WTC11 (cell line): ENCODE data around the gene INCA1. TPM values are rescaled to one million over a fixed set of nuclear protein-coding genes. Genes with fewer than 3 reads are reported as not detected.

Source experiments
- ATAC-seq: fragments of 200-7000 bp; cut with Tn5 transposase; 2 replicates; pipeline ENCODE4 v1.10.0; 2021; ENCODE audit warnings: mild to moderate bottlenecking, moderate library complexity
- CTCF ChIA-PET: fragments of 300-600 bp; sonication (Branson Sonifier 250); formaldehyde crosslinking; loops from one replicate; lab custom pipeline; 2021; ENCODE audit warnings: antibody characterized with exemption; lab: Charles Lee
- POLR2A ChIA-PET: fragments of 350-600 bp; sonication (Branson Sonifier 250); formaldehyde crosslinking; loops from one replicate; lab custom pipeline; 2021; ENCODE audit warnings: antibody characterized with exemption; lab: Charles Lee
- DNase-seq: peaks from one replicate; pipeline ENCODE4 v3.0.0; 2021; ENCODE audit warnings: low spot score
- H3K27ac Mint-ChIP-seq: 2 replicates; pipeline ENCODE4 v1.8.0; 2021; ENCODE audit warnings: mixed read lengths
- H3K27me3 Mint-ChIP-seq: 2 replicates; pipeline ENCODE4 v1.8.0; 2021; ENCODE audit warnings: low read depth, mild to moderate bottlenecking, moderate library complexity, mixed read lengths
- H3K36me3 Mint-ChIP-seq: 2 replicates; pipeline ENCODE4 v1.8.0; 2021; ENCODE audit warnings: mixed read lengths
- H3K4me1 Mint-ChIP-seq: 2 replicates; pipeline ENCODE4 v1.8.0; 2022; ENCODE audit warnings: mixed read lengths
- H3K4me3 Mint-ChIP-seq: 2 replicates; pipeline ENCODE4 v1.8.0; 2021; ENCODE audit warnings: mild to moderate bottlenecking, moderate library complexity, mixed read lengths
- H3K9me3 Mint-ChIP-seq: 2 replicates; pipeline ENCODE4 v1.8.0; 2021; ENCODE audit warnings: mixed read lengths
- AR ChIP-seq: fragments of 250-450 bp; sonication (Bioruptor Pico); IDR thresholded peaks from 2 replicates; pipeline ENCODE4 v1.9.0; 2021; ENCODE audit warnings: mild to moderate bottlenecking
- CREM ChIP-seq: sonication (generic); formaldehyde crosslinking; IDR thresholded peaks from 2 replicates; pipeline ENCODE4 v1.8.1; 2022; ENCODE audit warnings: mild to moderate bottlenecking, missing genetic modification reagents, moderate library complexity
- ELF4 ChIP-seq: sonication (generic); formaldehyde crosslinking; IDR thresholded peaks from 2 replicates; pipeline ENCODE4 v1.8.1; 2022; ENCODE audit warnings: low read depth, mild to moderate bottlenecking, moderate library complexity, missing genetic modification reagents
- FOXP1 ChIP-seq: sonication (generic); formaldehyde crosslinking; IDR thresholded peaks from 2 replicates; pipeline ENCODE4 v1.8.0; 2022; ENCODE audit warnings: missing genetic modification reagents, mild to moderate bottlenecking, moderate library complexity, borderline replicate concordance
- HMGXB4 ChIP-seq: sonication (generic); formaldehyde crosslinking; IDR thresholded peaks from 2 replicates; pipeline ENCODE4 v1.8.1; 2023; ENCODE audit warnings: mild to moderate bottlenecking, moderate library complexity, missing genetic modification reagents
- JAZF1 ChIP-seq: fragments of 250-450 bp; sonication (Bioruptor Pico); IDR thresholded peaks from 2 replicates; pipeline ENCODE4 v1.9.0; 2021; ENCODE audit warnings: moderate library complexity, mild to moderate bottlenecking, inconsistent platforms
- MYBL2 ChIP-seq: sonication (generic); formaldehyde crosslinking; IDR thresholded peaks from 2 replicates; pipeline ENCODE4 v1.8.1; 2023; ENCODE audit warnings: mild to moderate bottlenecking, moderate library complexity, missing genetic modification reagents
- NR2C2 ChIP-seq: sonication (generic); formaldehyde crosslinking; IDR thresholded peaks from 2 replicates; pipeline ENCODE4 v1.8.0; 2022; ENCODE audit warnings: mild to moderate bottlenecking, missing genetic modification reagents
- TCF7 ChIP-seq: sonication (generic); formaldehyde crosslinking; IDR thresholded peaks from 2 replicates; pipeline ENCODE4 v1.8.0; 2022; ENCODE audit warnings: mild to moderate bottlenecking, low read depth, missing genetic modification reagents, moderate library complexity
- TEAD1 ChIP-seq: sonication (generic); formaldehyde crosslinking; IDR thresholded peaks from 2 replicates; pipeline ENCODE4 v1.8.0; 2022; ENCODE audit warnings: mild to moderate bottlenecking, missing genetic modification reagents
- TP53 ChIP-seq: sonication (generic); formaldehyde crosslinking; IDR thresholded peaks from 2 replicates; pipeline ENCODE4 v1.8.1; 2023; ENCODE audit warnings: mild to moderate bottlenecking, missing genetic modification reagents
- ZNF396 ChIP-seq: fragments of 250-450 bp; sonication (Bioruptor Pico); IDR thresholded peaks from 2 replicates; pipeline ENCODE4 v1.8.0; 2021; ENCODE audit warnings: mild to moderate bottlenecking, moderate library complexity, borderline replicate concordance
- ZNF416 ChIP-seq: fragments of 250-450 bp; sonication (Bioruptor Pico); IDR thresholded peaks from 2 replicates; pipeline ENCODE4 v1.9.0; 2021; ENCODE audit warnings: mild to moderate bottlenecking, inconsistent platforms
- total RNA-seq: library from RNA; stranded (reverse); gene quantifications from 3 replicates; pipeline ENCODE4 v1.2.3, GENCODE V29; 2021
- TF ChIP-seq, protein P1 (sequence below): sonication (generic); formaldehyde crosslinking; IDR thresholded peaks from 2 replicates; pipeline ENCODE4 v1.8.1; 2023; ENCODE audit warnings: mild to moderate bottlenecking, missing genetic modification reagents, moderate library complexity
- TF ChIP-seq, protein P2 (sequence below): fragments of 250-450 bp; sonication (Bioruptor Pico); conservative IDR thresholded peaks from 2 replicates; pipeline ENCODE4 v1.9.0; 2021; ENCODE audit warnings: mild to moderate bottlenecking
- TF ChIP-seq, protein P3 (sequence below): sonication (generic); formaldehyde crosslinking; IDR thresholded peaks from 2 replicates; pipeline ENCODE4 v1.8.1; 2022; ENCODE audit warnings: mild to moderate bottlenecking, missing genetic modification reagents, moderate library complexity, borderline replicate concordance

Gene INCA1
- total RNA-seq, 1 experiment from 2014 or later, result 0.61 TPM

DNA sequence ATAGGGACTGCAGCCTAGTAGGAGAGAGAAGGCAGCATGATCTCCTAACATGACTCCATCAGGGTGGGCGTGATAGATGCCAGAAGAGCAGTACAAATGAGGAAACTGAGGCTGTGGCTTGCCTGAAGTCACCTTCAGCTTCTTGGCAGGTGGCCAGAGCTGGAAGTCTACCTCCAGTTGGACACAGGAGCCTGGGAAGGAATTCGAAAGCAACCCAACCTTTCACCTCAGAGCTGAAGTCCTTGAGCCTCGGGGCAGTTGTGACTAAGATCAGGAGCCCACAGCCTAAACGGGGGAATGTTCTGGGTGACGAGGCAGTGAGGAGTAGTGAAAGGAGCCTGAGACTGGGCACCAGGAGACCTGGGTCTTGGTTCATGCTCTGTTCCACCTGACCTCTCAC lies 47.3 kb upstream of the INCA1 start:
- DNase-seq, result no peak
- no peak for ATAC-seq
- Mint-ChIP-seq H3K27ac (no peak overlapping the region), H3K36me3 (no peaks in the 10 kb centered on the region), H3K4me1 (no peaks in the 10 kb centered on the region), H3K9me3 (no peaks in the 10 kb centered on the region), H3K4me3 (no peak overlapping the region), H3K27me3 (no peaks in the 10 kb centered on the region)
- POLR2A ChIA-PET, result no interaction called here
- CTCF ChIA-PET, result interaction anchor here (0.9 to 1.3 kb wide), 2 partner anchors 17 to 57 kb away, joined by 3 read pairs; partner anchors contain the start of gene CAMTA2
- TF ChIP-seq AR (CRISPR knock-in tag) (no peak), ZNF396 (CRISPR knock-in tag) (no peak), MYBL2 (CRISPR knock-in tag) (no peak), CREM (CRISPR knock-in tag) (no peak), TEAD1 (no peak)
- TF ChIP-seq, protein P1, sequence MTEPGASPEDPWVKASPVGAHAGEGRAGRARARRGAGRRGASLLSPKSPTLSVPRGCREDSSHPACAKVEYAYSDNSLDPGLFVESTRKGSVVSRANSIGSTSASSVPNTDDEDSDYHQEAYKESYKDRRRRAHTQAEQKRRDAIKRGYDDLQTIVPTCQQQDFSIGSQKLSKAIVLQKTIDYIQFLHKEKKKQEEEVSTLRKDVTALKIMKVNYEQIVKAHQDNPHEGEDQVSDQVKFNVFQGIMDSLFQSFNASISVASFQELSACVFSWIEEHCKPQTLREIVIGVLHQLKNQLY, result no peak

DNA sequence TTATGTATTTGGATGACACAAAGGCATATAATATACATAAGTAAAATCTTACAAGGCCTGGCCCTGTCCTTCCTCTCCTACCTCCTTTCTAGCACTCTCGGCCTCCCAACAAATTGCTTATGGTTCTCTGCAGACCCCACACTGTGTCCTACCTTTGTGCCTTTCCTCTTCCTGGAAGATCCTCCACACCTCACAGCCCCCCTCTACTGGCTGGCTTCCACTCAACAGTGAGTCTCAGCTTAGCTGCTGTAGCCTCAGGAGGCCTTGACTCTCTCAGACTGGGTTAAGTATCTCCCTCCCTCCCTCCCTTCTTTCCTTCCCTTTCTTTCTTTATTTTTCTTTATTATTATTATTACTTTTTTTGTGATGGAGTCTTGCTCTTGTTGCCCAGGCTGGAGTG lies 46.2 kb upstream of the INCA1 start:
- ATAC-seq (peak; percentile 86), DNase-seq (peak; percentile 40)
- Mint-ChIP-seq H3K27me3 (no peaks in the 10 kb centered on the region), H3K4me1 (no peaks in the 10 kb centered on the region), H3K27ac (no peak overlapping the region), H3K36me3 (no peaks in the 10 kb centered on the region), H3K4me3 (no peak overlapping the region), H3K9me3 (no peaks in the 10 kb centered on the region)
- POLR2A ChIA-PET, result no interaction called here
- TF ChIP-seq ZNF416 (CRISPR knock-in tag), result no peak
- no peak for TF ChIP-seq FOXP1 (CRISPR knock-in tag)
- TF ChIP-seq ELF4 (CRISPR knock-in tag), result no peak
- TF ChIP-seq TCF7 (CRISPR knock-in tag), result no peak
- no peak for TF ChIP-seq HMGXB4 (CRISPR knock-in tag)
- TF ChIP-seq, protein P2, sequence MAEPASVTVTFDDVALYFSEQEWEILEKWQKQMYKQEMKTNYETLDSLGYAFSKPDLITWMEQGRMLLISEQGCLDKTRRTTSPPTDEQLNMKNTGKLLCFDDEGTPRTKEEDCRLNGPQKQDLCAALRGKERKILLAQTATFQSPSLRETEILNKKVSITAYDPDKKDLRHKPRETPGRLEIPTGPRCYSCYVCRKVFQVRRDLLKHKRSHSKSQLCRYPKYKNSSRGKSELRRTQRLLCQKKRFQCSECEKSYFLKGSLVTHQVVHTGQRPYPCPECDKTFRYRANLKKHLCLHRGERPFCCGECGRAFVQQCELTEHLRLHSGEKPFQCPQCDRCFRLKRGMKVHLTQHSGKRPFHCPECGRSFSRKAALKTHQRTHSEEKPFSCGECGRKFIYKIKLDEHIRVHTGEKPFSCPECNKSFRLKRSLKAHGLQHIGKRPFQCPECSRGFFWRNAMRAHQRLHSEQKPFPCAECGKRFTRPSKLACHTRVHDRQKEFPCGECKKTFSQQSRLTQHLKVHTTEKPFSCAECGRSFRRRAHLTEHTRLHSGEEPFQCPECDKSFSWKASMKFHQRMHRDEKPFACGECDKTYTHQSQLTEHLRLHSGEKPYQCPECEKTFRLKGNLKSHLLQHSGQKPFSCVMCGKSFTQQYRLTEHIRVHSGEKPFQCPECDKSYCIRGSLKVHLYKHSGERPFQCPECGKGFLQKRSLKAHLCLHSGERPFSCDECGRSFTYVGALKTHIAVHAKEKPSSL, result no peak
- TF ChIP-seq, protein P3, sequence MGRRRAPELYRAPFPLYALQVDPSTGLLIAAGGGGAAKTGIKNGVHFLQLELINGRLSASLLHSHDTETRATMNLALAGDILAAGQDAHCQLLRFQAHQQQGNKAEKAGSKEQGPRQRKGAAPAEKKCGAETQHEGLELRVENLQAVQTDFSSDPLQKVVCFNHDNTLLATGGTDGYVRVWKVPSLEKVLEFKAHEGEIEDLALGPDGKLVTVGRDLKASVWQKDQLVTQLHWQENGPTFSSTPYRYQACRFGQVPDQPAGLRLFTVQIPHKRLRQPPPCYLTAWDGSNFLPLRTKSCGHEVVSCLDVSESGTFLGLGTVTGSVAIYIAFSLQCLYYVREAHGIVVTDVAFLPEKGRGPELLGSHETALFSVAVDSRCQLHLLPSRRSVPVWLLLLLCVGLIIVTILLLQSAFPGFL (CRISPR knock-in tag), result no peak
- TF ChIP-seq TP53 (CRISPR knock-in tag), result no peak
- no peak for TF ChIP-seq JAZF1
- TF ChIP-seq NR2C2 (CRISPR knock-in tag), result no peak
- CTCF ChIA-PET, result interaction anchor here (0.6 to 1.3 kb wide), 3 partner anchors 18 to 783 kb away, joined by 3 to 4 read pairs (median 4); partner anchors contain the start of gene SPAG7
